NCI-H446 treated with DMSO at 0.1 percent for 48 hours (cell line): Measurements from ENCODE around the gene SLC7A14.
A peak's percentile ranks its signal among the peaks of the same experiment; 100 is the strongest.

Experiments used
- DNase-seq: peaks from one replicate; lab custom pipeline; 2025; lab: John Stamatoyannopoulos, UW

The SLC7A14 gene

GRCh38 chr3:170497207-170498095 is 88.4 kb downstream of the SLC7A14 start:
- DNase-seq, result no peak

DNA sequence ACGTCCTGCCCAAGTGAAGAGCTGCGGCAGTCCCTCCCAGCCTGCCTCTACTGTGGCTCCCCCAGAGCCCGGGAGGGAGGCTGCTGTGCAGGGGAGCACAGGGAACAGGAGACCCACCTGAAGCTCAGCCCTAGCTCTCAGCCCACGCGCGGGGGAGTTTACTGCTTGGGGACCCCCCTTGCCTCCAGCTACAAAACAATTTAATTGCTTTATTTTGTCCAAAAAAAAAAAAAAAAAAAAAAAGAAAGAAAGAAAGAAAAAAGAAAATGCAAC is 89.1 kb downstream of the SLC7A14 start:
- DNase-seq, result no peak

DNA sequence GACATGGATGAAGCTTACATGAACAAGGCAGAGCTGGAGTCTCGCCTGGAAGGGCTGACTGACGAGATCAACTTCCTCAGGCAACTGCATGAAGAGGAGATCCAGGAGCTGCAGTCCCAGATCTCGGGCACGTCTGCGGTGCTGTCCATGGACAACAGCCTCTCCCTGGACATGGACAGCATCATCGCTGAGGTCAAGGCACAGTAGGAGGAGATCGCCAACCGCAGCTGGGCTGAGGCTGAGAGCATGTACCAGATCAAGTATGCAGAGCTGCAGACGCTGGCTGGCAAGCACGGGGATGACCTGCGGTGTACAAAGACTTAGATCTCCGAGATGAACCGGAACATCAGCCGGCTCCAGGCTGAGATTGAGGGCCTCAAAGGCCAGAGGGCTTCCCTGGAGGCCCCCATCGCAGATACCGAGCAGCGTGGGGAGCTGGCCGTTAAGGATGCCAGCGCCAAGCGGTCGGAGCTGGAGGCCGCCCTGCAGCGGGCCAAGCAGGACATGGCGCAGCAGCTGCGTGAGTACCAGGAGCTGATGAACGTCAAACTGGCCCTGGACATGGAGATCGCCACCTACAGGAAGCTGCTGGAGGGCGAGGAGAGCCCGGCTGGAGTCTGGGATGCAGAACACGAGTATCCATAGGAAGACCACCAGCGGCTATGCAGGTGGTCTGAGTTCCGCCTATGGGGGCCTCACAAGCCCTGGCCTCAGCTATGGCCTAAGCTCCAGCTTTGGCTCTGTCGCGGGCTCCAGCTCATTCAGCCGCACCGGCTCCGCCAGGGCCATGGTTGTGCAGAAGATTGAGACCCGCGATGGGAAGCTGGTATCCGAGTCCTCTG is 89.6 kb downstream of the SLC7A14 start:
- no peak for DNase-seq

DNA sequence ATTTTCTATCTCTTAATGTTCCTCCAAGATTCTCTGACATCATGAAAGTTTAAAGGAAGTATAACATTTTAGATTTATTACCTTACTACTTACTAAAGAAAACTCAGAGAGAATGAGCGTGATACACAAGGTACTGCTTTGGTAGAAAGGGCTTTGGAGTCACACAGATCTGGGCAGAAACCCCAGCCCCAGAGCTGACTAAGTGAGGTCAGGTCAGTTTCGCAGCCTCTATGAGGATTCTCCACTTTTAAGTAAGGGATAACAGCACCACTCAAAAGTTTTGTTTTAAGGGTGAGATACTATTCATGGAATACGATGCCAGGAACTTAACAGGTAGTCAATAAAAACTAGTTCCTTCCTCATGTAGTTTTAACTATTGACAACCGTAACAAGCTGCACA is 91.1 kb downstream of the SLC7A14 start:
- no peak for DNase-seq

GRCh38 chr3:170493712-170494182 is 92.1 kb downstream of the SLC7A14 start:
- DNase-seq, result no peak

DNA sequence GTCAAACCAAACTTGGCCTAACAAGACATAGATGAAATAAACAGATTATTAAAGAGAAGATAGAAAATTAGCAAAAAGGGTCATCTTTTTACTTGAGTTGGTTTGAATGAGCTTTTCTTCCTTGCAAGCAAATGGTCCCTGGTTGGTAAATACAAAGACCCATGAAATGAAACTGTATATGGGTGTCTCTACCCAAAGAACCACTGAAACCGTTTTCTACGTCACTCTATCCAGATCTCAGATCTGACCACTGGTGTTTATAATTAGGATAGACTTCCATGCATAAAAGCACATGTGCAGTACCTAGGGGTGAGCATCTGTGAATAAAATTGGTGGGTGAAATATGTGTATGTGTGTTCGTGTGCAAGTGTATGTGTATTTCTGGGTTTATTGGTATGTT is 94.0 kb downstream of the SLC7A14 start:
- DNase-seq, result no peak

DNA sequence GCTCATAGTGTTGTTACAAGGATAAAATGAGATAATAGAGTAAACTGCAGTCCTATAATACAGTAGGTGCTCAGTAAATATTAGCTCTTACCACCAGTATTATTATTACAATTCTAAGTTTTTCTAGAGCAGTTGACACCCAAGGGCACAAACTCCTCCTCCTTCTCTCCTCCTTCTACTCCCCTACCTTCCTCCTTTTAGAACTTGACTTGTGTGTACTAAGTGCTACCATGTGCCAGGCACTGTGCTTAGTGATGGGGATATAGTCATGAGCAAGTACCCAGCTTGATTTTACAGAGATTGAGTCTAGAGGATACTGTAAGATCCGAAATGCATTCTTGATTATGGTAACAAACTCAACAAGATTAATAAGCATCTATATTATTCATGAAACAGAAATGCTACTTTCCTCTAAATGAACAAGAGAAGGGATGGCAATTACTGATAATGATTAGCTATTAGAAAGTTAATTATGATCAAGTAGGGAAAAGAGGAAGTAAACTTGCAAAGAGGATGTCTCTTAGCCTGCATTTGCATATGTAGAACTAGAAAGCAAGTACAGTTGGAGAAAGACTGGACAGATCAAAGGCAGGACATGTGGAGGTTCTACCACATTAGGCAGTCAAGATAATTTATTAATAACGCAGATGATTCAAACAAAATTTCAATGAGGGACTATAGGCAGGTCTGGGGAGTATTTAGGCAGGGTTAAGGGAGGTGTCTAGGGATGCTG is 94.9 kb downstream of the SLC7A14 start:
- DNase-seq, result no peak

- peak; percentile 18 for DNase-seq
Measured at GRCh38 chr3:170488802-170489201, 97.1 kb downstream of the SLC7A14 start.

- DNase-seq, result no peak
Measured at GRCh38 chr3:170487031-170487430, 98.8 kb downstream of the SLC7A14 start.

- no peak for DNase-seq
Measured at GRCh38 chr3:170486398-170486797, 99.5 kb downstream of the SLC7A14 start.

DNA sequence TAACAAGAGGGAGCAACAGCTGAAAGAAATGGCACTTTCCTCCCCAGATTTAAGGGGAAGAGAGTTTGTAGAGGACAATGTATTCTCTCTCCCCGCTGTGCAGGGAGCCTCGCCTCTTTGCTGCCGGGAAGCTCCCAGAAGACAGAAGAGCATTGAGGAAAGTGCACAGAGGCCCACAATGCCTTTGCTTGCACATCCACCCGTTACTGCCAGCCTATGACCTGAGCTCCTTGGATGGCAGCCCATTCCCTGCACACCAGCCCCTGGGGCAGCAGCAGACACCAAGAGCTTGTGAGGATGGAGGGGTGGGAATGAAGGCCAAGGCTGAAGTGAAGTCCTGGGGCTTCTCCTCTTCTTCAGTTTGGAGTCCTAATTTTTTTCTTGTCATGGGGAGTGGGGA is 100.2 kb downstream of the SLC7A14 start:
- DNase-seq, result no peak

DNA sequence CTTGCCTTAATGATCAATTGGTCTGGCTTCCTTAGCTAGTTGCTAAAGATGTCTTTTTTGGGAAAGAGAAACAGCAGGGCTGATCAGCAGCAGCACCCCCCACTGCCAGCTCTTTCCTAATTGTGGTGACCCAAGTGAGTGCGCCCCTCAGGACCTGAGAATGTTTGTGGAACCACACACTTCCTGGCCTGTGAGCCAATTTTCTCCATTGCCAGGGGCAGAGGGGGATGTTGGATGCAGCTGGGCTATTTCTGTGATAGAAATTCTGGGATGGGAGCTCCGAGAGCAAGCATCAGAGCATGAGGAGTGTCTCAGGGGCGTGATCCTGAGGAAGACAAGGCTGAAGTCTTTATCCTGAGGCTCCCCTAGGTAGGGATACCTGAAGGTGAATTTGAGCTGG is 100.6 kb downstream of the SLC7A14 start:
- no peak for DNase-seq

DNA sequence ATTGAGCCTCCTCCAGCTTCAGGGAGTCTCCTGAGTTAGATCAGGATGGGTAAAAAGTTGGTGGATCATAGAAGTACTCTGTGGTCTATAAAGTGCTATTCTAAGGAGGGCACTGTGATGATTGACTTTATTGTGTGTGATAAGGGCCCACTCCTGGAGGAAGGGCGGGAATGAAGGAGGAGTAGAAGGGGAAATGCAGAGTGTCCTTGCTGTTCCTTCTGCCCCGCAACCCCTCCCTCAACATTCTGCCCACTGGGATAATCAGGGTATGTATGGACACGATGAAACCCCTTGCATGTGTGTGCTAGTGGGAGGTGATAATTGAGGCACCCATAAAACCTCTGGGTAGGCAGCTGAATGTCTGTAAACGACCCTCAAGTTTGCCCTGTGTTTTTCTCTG is 101.0 kb downstream of the SLC7A14 start:
- no peak for DNase-seq

DNA sequence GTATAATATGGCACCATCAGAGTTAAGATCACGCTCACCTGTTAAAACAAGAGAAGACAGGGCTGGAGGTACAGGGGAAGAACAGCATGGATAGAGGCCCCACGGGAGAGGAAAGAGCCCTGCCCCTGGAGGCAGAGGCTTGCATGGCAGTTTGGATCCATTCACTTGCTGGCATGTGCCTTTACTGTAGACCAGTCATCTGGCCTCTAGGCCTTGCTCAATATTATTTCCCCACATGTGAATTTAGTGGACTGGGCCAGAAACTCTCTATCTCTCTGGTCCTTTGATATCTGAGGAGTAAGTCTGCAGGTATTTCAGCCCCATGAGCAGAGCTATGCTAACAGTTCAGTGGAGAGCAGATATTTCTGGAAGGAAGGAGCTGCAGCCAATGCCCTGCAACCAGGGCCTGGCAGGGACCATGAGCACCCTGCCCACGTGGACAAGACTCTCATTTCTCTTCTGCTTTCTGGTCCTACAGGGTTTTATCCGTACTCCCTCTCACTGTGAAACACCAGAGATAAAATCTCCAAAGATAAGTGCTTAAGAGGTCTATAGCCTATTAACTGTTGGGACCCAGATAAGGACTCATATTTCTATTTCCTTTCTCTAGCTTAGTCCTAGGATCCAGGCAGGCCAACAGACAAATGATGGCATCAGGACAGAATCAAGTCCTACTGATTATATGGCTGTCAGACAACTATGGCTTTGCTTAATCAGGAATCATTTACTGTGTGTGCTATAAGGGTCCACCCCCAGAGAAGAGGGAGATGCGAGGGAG is 102.2 kb downstream of the SLC7A14 start:
- no peak for DNase-seq

GRCh38 chr3:170482199-170482598 is 103.7 kb downstream of the SLC7A14 start:
- DNase-seq, result no peak

DNA sequence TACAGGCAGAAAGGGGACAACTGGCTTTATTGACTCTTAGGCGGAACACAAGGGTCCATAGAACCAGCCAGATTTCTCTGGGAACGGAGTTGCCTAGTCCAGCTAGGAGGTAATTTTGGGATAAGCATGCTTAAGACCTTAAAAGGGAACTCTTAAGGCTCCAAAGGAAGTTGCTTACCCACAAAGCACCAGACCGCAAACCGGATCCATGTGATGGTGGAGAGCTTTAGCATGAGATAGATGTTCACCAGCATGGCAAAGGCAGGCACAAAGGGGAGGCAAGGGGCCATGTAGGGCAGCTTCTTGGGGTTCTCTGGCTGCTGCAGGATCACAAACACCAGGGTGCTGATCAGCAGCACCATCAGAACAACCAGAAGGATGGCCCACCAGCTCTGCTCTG is 105.8 kb downstream of the SLC7A14 start:
- no peak for DNase-seq

GRCh38 chr3:170477395-170477794 is 108.5 kb downstream of the SLC7A14 start:
- no peak for DNase-seq

- no peak for DNase-seq
Measured at GRCh38 chr3:170476291-170476690, 109.6 kb downstream of the SLC7A14 start.

DNA sequence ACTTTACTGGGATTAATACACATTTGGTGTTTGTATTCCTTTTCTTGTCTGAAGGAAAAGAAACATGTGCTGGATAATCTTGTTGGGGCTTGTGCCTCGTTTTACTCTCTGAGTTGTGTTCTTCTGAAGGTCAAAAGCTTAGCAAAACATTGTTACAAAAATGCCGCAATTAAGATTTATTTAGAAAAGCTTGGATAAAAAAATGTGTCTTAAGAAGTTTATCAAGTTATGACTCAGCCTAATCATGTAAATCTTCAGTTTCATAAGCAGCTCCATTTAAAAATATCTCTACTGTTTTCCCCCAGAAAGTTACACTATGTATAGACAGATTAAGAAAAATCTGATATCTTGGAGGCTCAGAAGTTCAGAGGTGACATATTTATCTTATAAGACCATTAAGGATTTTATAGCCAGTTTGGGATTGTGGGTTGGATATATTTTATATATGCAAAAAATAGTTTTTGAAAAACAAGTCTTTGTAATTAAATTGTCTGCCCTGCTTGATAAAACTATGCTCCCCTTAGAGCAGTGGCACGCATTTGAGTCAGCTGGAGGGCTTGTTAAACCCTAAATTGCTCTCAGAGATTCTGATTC is 110.7 kb downstream of the SLC7A14 start:
- no peak for DNase-seq

GRCh38 chr3:170473358-170473757 is 112.5 kb downstream of the SLC7A14 start:
- no peak for DNase-seq

DNA sequence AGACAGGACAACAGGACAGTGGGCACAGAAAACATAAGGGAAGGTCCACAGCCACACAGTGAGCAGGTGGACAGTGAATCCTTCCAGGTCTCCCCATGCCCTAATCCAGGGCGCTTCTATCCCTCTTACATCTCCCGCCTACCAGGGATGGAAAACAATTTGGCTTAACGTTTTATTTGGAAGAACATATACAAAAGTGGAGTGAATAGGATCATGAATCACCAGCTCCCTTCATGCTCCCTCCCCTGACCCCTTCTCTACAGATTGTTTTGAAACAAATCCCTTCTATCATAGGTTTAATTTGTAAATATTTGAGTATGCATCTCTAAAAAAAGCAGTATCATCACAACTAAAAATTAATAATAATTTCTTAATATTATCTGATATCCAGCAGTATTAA is 114.7 kb downstream of the SLC7A14 start:
- DNase-seq, result no peak
